Spinal cord (tissue), 10 donors: Measurements from ENCODE around the gene KCNQ1. TPM values are rescaled to one million over a fixed set of nuclear protein-coding genes. Genes with fewer than 3 reads are reported as not detected.

Experiments
- DNase-seq, 6 donors: peaks; one replicate each; pipeline versions ENCODE4 v3.0.0 to v3.0.0-alpha.2; 2013 to 2015; ENCODE audit warnings: low spot score in 6 of 6, low read depth in 4 of 6
- H3K27ac ChIP-seq: one replicate; pipeline ENCODE4 v1.5.1; 2013; ENCODE audit warnings: low read depth, low read length, control low read depth
- H3K27me3 ChIP-seq: one replicate; pipeline ENCODE4 v1.6.1; 2013; ENCODE audit warnings: low read length; ENCODE audit not compliant: control insufficient read depth, insufficient read depth
- H3K36me3 ChIP-seq: one replicate; pipeline ENCODE4 v1.6.1; 2013; ENCODE audit warnings: low read length; ENCODE audit not compliant: control insufficient read depth, insufficient read depth
- H3K4me1 ChIP-seq: one replicate; pipeline ENCODE4 v1.6.1; 2013; ENCODE audit warnings: low read length; ENCODE audit not compliant: control insufficient read depth, insufficient read depth
- H3K4me3 ChIP-seq: one replicate; pipeline ENCODE4 v1.5.1; 2013; ENCODE audit warnings: low read depth, low read length, control low read depth
- H3K9me3 ChIP-seq: one replicate; pipeline ENCODE4 v1.6.1; 2013; ENCODE audit warnings: low read length; ENCODE audit not compliant: control insufficient read depth, insufficient read depth
- WGBS: methylation state at CpG from one replicate; pipeline ENCODE4 v1.1.5; 2013; ENCODE audit warnings: missing lambda C conversion rate; ENCODE audit not compliant: insufficient coverage; 5-methylcytosine and 5-hydroxymethylcytosine counted together
- polyA plus RNA-seq, 2 donors: library from polyadenylated mRNA; unstranded; fragments of 120-200 nt; gene quantifications; one replicate each; pipeline ENCODE4 v1.2.1, GENCODE V29; 2013; ENCODE audit not compliant: insufficient read length in 2 of 2
- total RNA-seq, 2 donors: library from RNA; depleted of rRNA in 1 of 2; stranded (reverse); fragments of 120-200 nt in 1 of 2; fragments of >200 nt in 1 of 2; gene quantifications; one replicate each; pipeline versions ENCODE4 v1.2.3 to v1.2.4, GENCODE V29; 2013 to 2014
- donor health status: healthy.

Gene KCNQ1
- total and polyA plus RNA-seq, 4 donors, result 0.83 to 3.1 (median 2.1) TPM

GRCh38 chr11:2721210-2721916, 276.6 kb downstream of the KCNQ1 start:
- Histone ChIP-seq H3K9me3 (no peaks in the 10 kb centered on the region), H3K27me3 (no peaks in the 10 kb centered on the region), H3K4me1 (peaks cover 36% of the 10 kb centered on the region), H3K4me3 (no peak overlapping the region), H3K36me3 (no peaks in the 10 kb centered on the region), H3K27ac (no peak overlapping the region)
- WGBS, result 48% methylated on average over 27 of the region's 27 CpGs
- DNase-seq, result peak in 1 of 6 donors; percentile 73

- H3K27ac ChIP-seq, result no peak overlapping the region
- no peak overlapping the region for H3K4me3 ChIP-seq
- no peak for DNase-seq
- no peaks in the 10 kb centered on the region for H3K27me3 ChIP-seq
- H3K4me1 ChIP-seq, result peaks cover 40% of the 10 kb centered on the region
- WGBS, result 85% methylated on average over 4 of the region's 15 CpGs
- no peaks in the 10 kb centered on the region for H3K36me3 ChIP-seq
- H3K9me3 ChIP-seq, result no peaks in the 10 kb centered on the region
These were observed 278.1 kb downstream of the KCNQ1 start for GRCh38 chr11:2722955-2723354.

- Histone ChIP-seq H3K9me3 (no peaks in the 10 kb centered on the region), H3K27ac (no peak overlapping the region), H3K4me3 (no peak overlapping the region), H3K27me3 (no peaks in the 10 kb centered on the region), H3K4me1 (peaks cover 51% of the 10 kb centered on the region), H3K36me3 (no peaks in the 10 kb centered on the region)
- DNase-seq, result no peak
- WGBS, result 81% methylated on average over 16 of the region's 16 CpGs
These were observed 279.3 kb downstream of the KCNQ1 start for GRCh38 chr11:2724104-2724503.

- DNase-seq, result no peak
- Histone ChIP-seq H3K4me3 (no peak overlapping the region), H3K4me1 (peaks cover 58% of the 10 kb centered on the region), H3K9me3 (no peaks in the 10 kb centered on the region), H3K36me3 (no peaks in the 10 kb centered on the region), H3K27me3 (no peaks in the 10 kb centered on the region), H3K27ac (peak overlapping the region; percentile 44)
- 85% methylated on average over 18 of the region's 20 CpGs for WGBS
These were observed 280.0 kb downstream of the KCNQ1 start for GRCh38 chr11:2724653-2725367.

GRCh38 chr11:2725368-2726300, 280.8 kb downstream of the KCNQ1 start:
- peak in 1 of 6 donors; percentile 52 for DNase-seq
- no peak overlapping the region for H3K4me3 ChIP-seq
- no peaks in the 10 kb centered on the region for H3K9me3 ChIP-seq
- H3K27me3 ChIP-seq, result no peaks in the 10 kb centered on the region
- peaks cover 61% of the 10 kb centered on the region for H3K4me1 ChIP-seq
- 86% methylated on average over 24 of the region's 27 CpGs for WGBS
- no peaks in the 10 kb centered on the region for H3K36me3 ChIP-seq
- H3K27ac ChIP-seq, result peak overlapping the region; percentile 44

- Histone ChIP-seq H3K4me3 (no peak overlapping the region), H3K9me3 (no peaks in the 10 kb centered on the region), H3K36me3 (no peaks in the 10 kb centered on the region), H3K27me3 (no peaks in the 10 kb centered on the region), H3K27ac (no peak overlapping the region), H3K4me1 (peaks cover 62% of the 10 kb centered on the region)
- 94% methylated on average over 4 of the region's 4 CpGs for WGBS
- no peak for DNase-seq
These were observed 282.2 kb downstream of the KCNQ1 start for GRCh38 chr11:2726964-2727363.

- no peaks in the 10 kb centered on the region for H3K9me3 ChIP-seq
- peak overlapping the region; percentile 50 for H3K27ac ChIP-seq
- no peaks in the 10 kb centered on the region for H3K27me3 ChIP-seq
- whole genome bisulfite sequencing, result 84% methylated on average over 17 of the region's 17 CpGs
- DNase-seq, result no peak
- no peaks in the 10 kb centered on the region for H3K36me3 ChIP-seq
- H3K4me3 ChIP-seq, result no peak overlapping the region
- H3K4me1 ChIP-seq, result peaks cover 67% of the 10 kb centered on the region
These were observed 283.4 kb downstream of the KCNQ1 start for GRCh38 chr11:2728128-2728662.

- H3K36me3 ChIP-seq, result no peaks in the 10 kb centered on the region
- peaks cover 73% of the 10 kb centered on the region for H3K4me1 ChIP-seq
- DNase-seq, result peak in 2 of 6 donors; percentile 51 to 57
- 49% methylated on average over 10 of the region's 18 CpGs for WGBS
- H3K9me3 ChIP-seq, result no peaks in the 10 kb centered on the region
- no peaks in the 10 kb centered on the region for H3K27me3 ChIP-seq
- H3K27ac ChIP-seq, result peak overlapping the region; percentile 50
- H3K4me3 ChIP-seq, result no peak overlapping the region
These were observed 284.0 kb downstream of the KCNQ1 start for GRCh38 chr11:2728663-2729332.

- DNase-seq, result no peak
- Histone ChIP-seq H3K4me1 (peaks cover 83% of the 10 kb centered on the region), H3K36me3 (no peaks in the 10 kb centered on the region), H3K27ac (no peak overlapping the region), H3K9me3 (no peaks in the 10 kb centered on the region), H3K4me3 (no peak overlapping the region), H3K27me3 (no peaks in the 10 kb centered on the region)
- 94% methylated on average over 8 of the region's 9 CpGs for WGBS
These were observed 285.0 kb downstream of the KCNQ1 start for GRCh38 chr11:2729841-2730240.
